ENCODE measurements around the gene NAGLU.

Gene NAGLU

GRCh38 chr17:42512733-42513251 lies 23.2 kb upstream of the NAGLU start:
- H2BK15ac ChIP-seq (ENCODE audit: low read length) = no peak overlapping the region
- WGBS, 2 donors (ENCODE audit: extremely low coverage in 2 of 2, insufficient read length in 2 of 2, insufficient replicate concordance in 1 of 2) = no CpG with 5 or more reads among the region's 6 CpGs
- peaks cover 18 to 71% of the 10 kb centered on the region in 2 donors for H3K36me3 ChIP-seq (replicated peaks in 1 of 2; ENCODE audit: control insufficient read depth in 2 of 2, insufficient read depth in 2 of 2, low read length in 2 of 2)
- H2AFZ ChIP-seq (ENCODE audit: low read length) = no peak overlapping the region
- H3K27me3 ChIP-seq (ENCODE audit: control insufficient read depth in 3 of 3, insufficient read depth in 3 of 3, low read depth in 1 of 3, low read length in 3 of 3) = no peaks in the 10 kb centered on the region
- H3K79me1 ChIP-seq (ENCODE audit: low read depth, low read length) = no peaks in the 10 kb centered on the region
- no peak overlapping the region for H2BK12ac ChIP-seq (ENCODE audit: low read length)
- no peak overlapping the region for H4K91ac ChIP-seq (ENCODE audit: low read depth, low read length, poor library complexity)
- no peak overlapping the region for H3K9ac ChIP-seq (ENCODE audit: low read depth, low read length, poor library complexity)
- H3K18ac ChIP-seq (ENCODE audit: low read length) = no peak overlapping the region
- no peak for DNase-seq (ENCODE audit: low spot score)
- no peaks in the 10 kb centered on the region for H3K9me3 ChIP-seq (replicated peaks in 1 of 2; ENCODE audit: control insufficient read depth in 2 of 2, insufficient read depth in 1 of 2, low read depth in 1 of 2, low read length in 2 of 2)
- H3K27ac ChIP-seq (replicated peaks; ENCODE audit: low read length) = no peak overlapping the region
- H3K14ac ChIP-seq (ENCODE audit: low read length) = no peak overlapping the region
- H3K4me2 ChIP-seq (ENCODE audit: insufficient read depth, low read length, poor library complexity, severe bottlenecking) = no peak overlapping the region
- no peak overlapping the region for H2BK120ac ChIP-seq (ENCODE audit: low read depth, low read length)
- H3K4me3 ChIP-seq (ENCODE audit: low read length in 2 of 2) = no peak overlapping the region
- H3K4me1 ChIP-seq (ENCODE audit: control insufficient read depth in 2 of 2, insufficient read depth in 1 of 2, low read depth in 1 of 2, low read length in 2 of 2) = peaks cover 0 to 18% of the 10 kb centered on the region in 2 donors
- H2AK5ac ChIP-seq (ENCODE audit: low read depth, low read length) = no peak overlapping the region
- no peak overlapping the region for H2BK5ac ChIP-seq (ENCODE audit: low read length)
- H4K8ac ChIP-seq (ENCODE audit: low read depth, low read length) = no peak overlapping the region
- no peak overlapping the region for H3K23ac ChIP-seq (ENCODE audit: low read depth, low read length, poor library complexity)
- H3K4ac ChIP-seq (ENCODE audit: low read length) = no peak overlapping the region

GRCh38 chr17:42513686-42514085 lies 22.4 kb upstream of the NAGLU start:
- H3K27ac ChIP-seq (replicated peaks; ENCODE audit: low read length) = no peak overlapping the region
- H2AFZ ChIP-seq (ENCODE audit: low read length) = no peak overlapping the region
- H3K4ac ChIP-seq (ENCODE audit: low read length) = no peak overlapping the region
- H3K23ac ChIP-seq (ENCODE audit: low read depth, low read length, poor library complexity) = no peak overlapping the region
- no peaks in the 10 kb centered on the region for H3K9me3 ChIP-seq (replicated peaks in 1 of 2; ENCODE audit: control insufficient read depth in 2 of 2, insufficient read depth in 1 of 2, low read depth in 1 of 2, low read length in 2 of 2)
- peaks cover 9 to 24% of the 10 kb centered on the region in 2 donors for H3K4me1 ChIP-seq (ENCODE audit: control insufficient read depth in 2 of 2, insufficient read depth in 1 of 2, low read depth in 1 of 2, low read length in 2 of 2)
- H4K8ac ChIP-seq (ENCODE audit: low read depth, low read length) = no peak overlapping the region
- no peak overlapping the region for H3K4me3 ChIP-seq (ENCODE audit: low read length in 2 of 2)
- no peak overlapping the region for H2BK5ac ChIP-seq (ENCODE audit: low read length)
- no peak for DNase-seq (ENCODE audit: low spot score)
- no peak overlapping the region for H3K18ac ChIP-seq (ENCODE audit: low read length)
- H4K91ac ChIP-seq (ENCODE audit: low read depth, low read length, poor library complexity) = no peak overlapping the region
- H3K14ac ChIP-seq (ENCODE audit: low read length) = no peak overlapping the region
- H3K4me2 ChIP-seq (ENCODE audit: insufficient read depth, low read length, poor library complexity, severe bottlenecking) = no peak overlapping the region
- no peak overlapping the region for H2BK12ac ChIP-seq (ENCODE audit: low read length)
- H2BK120ac ChIP-seq (ENCODE audit: low read depth, low read length) = no peak overlapping the region
- peaks cover 16 to 68% of the 10 kb centered on the region in 2 donors for H3K36me3 ChIP-seq (replicated peaks in 1 of 2; ENCODE audit: control insufficient read depth in 2 of 2, insufficient read depth in 2 of 2, low read length in 2 of 2)
- no peak overlapping the region for H3K9ac ChIP-seq (ENCODE audit: low read depth, low read length, poor library complexity)
- no peaks in the 10 kb centered on the region for H3K79me1 ChIP-seq (ENCODE audit: low read depth, low read length)
- peak overlapping the region; percentile 39 for H2AK5ac ChIP-seq (ENCODE audit: low read depth, low read length)
- no peaks in the 10 kb centered on the region for H3K27me3 ChIP-seq (ENCODE audit: control insufficient read depth in 3 of 3, insufficient read depth in 3 of 3, low read depth in 1 of 3, low read length in 3 of 3)
- no peak overlapping the region for H2BK15ac ChIP-seq (ENCODE audit: low read length)
- no CpG with 5 or more reads among the region's 11 CpGs for WGBS, 2 donors (ENCODE audit: extremely low coverage in 2 of 2, insufficient read length in 2 of 2, insufficient replicate concordance in 1 of 2)

- Histone ChIP-seq H3K79me1 (ENCODE audit: low read depth, low read length) (no peaks in the 10 kb centered on the region), H3K4me2 (ENCODE audit: insufficient read depth, low read length, poor library complexity, severe bottlenecking) (no peak overlapping the region), H3K27ac (replicated peaks; ENCODE audit: low read length) (peak overlapping the region; percentile 53), H3K4ac (ENCODE audit: low read length) (no peak overlapping the region), H3K14ac (ENCODE audit: low read length) (no peak overlapping the region), H3K4me1 (ENCODE audit: control insufficient read depth in 2 of 2, insufficient read depth in 1 of 2, low read depth in 1 of 2, low read length in 2 of 2) (peaks cover 15 to 30% of the 10 kb centered on the region in 2 donors), H3K27me3 (ENCODE audit: control insufficient read depth in 3 of 3, insufficient read depth in 3 of 3, low read depth in 1 of 3, low read length in 3 of 3) (no peaks in the 10 kb centered on the region), H3K36me3 (replicated peaks in 1 of 2; ENCODE audit: control insufficient read depth in 2 of 2, insufficient read depth in 2 of 2, low read length in 2 of 2) (peaks cover 12 to 63% of the 10 kb centered on the region in 2 donors), H3K23ac (ENCODE audit: low read depth, low read length, poor library complexity) (no peak overlapping the region), H2BK15ac (ENCODE audit: low read length) (no peak overlapping the region), H2AK5ac (ENCODE audit: low read depth, low read length) (no peak overlapping the region), H2BK120ac (ENCODE audit: low read depth, low read length) (no peak overlapping the region), H3K4me3 (ENCODE audit: low read length in 2 of 2) (no peak overlapping the region), H4K8ac (ENCODE audit: low read depth, low read length) (no peak overlapping the region), H3K18ac (ENCODE audit: low read length) (peak overlapping the region; percentile 61), H3K9ac (ENCODE audit: low read depth, low read length, poor library complexity) (peak overlapping the region; percentile 24), H3K9me3 (replicated peaks in 1 of 2; ENCODE audit: control insufficient read depth in 2 of 2, insufficient read depth in 1 of 2, low read depth in 1 of 2, low read length in 2 of 2) (no peaks in the 10 kb centered on the region), H2AFZ (ENCODE audit: low read length) (no peak overlapping the region), H2BK5ac (ENCODE audit: low read length) (no peak overlapping the region), H2BK12ac (ENCODE audit: low read length) (no peak overlapping the region), H4K91ac (ENCODE audit: low read depth, low read length, poor library complexity) (peak overlapping the region; percentile 34)
- no CpG with 5 or more reads among the region's 11 CpGs for WGBS, 2 donors (ENCODE audit: extremely low coverage in 2 of 2, insufficient read length in 2 of 2, insufficient replicate concordance in 1 of 2)
- no peak for DNase-seq (ENCODE audit: low spot score)
These were observed 21.8 kb upstream of the NAGLU start for GRCh38 chr17:42514279-42514678.

- Histone ChIP-seq H4K91ac (ENCODE audit: low read depth, low read length, poor library complexity) (no peak overlapping the region), H3K4me2 (ENCODE audit: insufficient read depth, low read length, poor library complexity, severe bottlenecking) (no peak overlapping the region), H2BK12ac (ENCODE audit: low read length) (no peak overlapping the region), H3K4ac (ENCODE audit: low read length) (no peak overlapping the region), H3K23ac (ENCODE audit: low read depth, low read length, poor library complexity) (no peak overlapping the region), H3K9ac (ENCODE audit: low read depth, low read length, poor library complexity) (no peak overlapping the region), H3K18ac (ENCODE audit: low read length) (no peak overlapping the region), H2BK15ac (ENCODE audit: low read length) (no peak overlapping the region), H2BK5ac (ENCODE audit: low read length) (no peak overlapping the region), H3K27ac (replicated peaks; ENCODE audit: low read length) (peak overlapping the region; percentile 53), H3K79me1 (ENCODE audit: low read depth, low read length) (no peaks in the 10 kb centered on the region), H4K8ac (ENCODE audit: low read depth, low read length) (no peak overlapping the region), H3K36me3 (replicated peaks in 1 of 2; ENCODE audit: control insufficient read depth in 2 of 2, insufficient read depth in 2 of 2, low read length in 2 of 2) (peaks cover 8 to 57% of the 10 kb centered on the region in 2 donors), H2AK5ac (ENCODE audit: low read depth, low read length) (no peak overlapping the region), H2AFZ (ENCODE audit: low read length) (no peak overlapping the region), H3K4me1 (ENCODE audit: control insufficient read depth in 2 of 2, insufficient read depth in 1 of 2, low read depth in 1 of 2, low read length in 2 of 2) (peaks cover 21 to 36% of the 10 kb centered on the region in 2 donors), H3K14ac (ENCODE audit: low read length) (no peak overlapping the region), H3K9me3 (replicated peaks in 1 of 2; ENCODE audit: control insufficient read depth in 2 of 2, insufficient read depth in 1 of 2, low read depth in 1 of 2, low read length in 2 of 2) (no peaks in the 10 kb centered on the region), H3K4me3 (ENCODE audit: low read length in 2 of 2) (no peak overlapping the region), H2BK120ac (ENCODE audit: low read depth, low read length) (no peak overlapping the region), H3K27me3 (ENCODE audit: control insufficient read depth in 3 of 3, insufficient read depth in 3 of 3, low read depth in 1 of 3, low read length in 3 of 3) (no peaks in the 10 kb centered on the region)
- no CpG with 5 or more reads among the region's 8 CpGs for WGBS, 2 donors (ENCODE audit: extremely low coverage in 2 of 2, insufficient read length in 2 of 2, insufficient replicate concordance in 1 of 2)
- DNase-seq (ENCODE audit: low spot score) = no peak
These were observed 21.2 kb upstream of the NAGLU start for GRCh38 chr17:42514867-42515266.

All from neuronal stem cell (in vitro differentiated cells).